ENCODE measurements around the gene FBLN2. TPM values are rescaled to one million over a fixed set of nuclear protein-coding genes. Genes with fewer than 3 reads are reported as not detected.

FBLN2 gene
- polyA plus RNA-seq, 1 donor = 14.4 TPM

- H3K4me1 ChIP-seq (ENCODE audit: control insufficient read depth, insufficient read depth, low read length) = peaks cover 5% of the 10 kb centered on the region
- no peak overlapping the region for H3K4me3 ChIP-seq (ENCODE audit: low read length)
- no peaks in the 10 kb centered on the region for H3K36me3 ChIP-seq (ENCODE audit: control insufficient read depth, insufficient read depth, low read length)
- peaks cover 18% of the 10 kb centered on the region for H3K27me3 ChIP-seq (ENCODE audit: control insufficient read depth, insufficient read depth, low read length)
- no peak for DNase-seq
- H3K27ac ChIP-seq (ENCODE audit: low read length) = no peak overlapping the region
- H3K9me3 ChIP-seq (ENCODE audit: control insufficient read depth, low read depth, low read length) = no peaks in the 10 kb centered on the region
- no CpG with 5 or more reads among the region's 9 CpGs for WGBS (ENCODE audit: insufficient coverage, low lambda C conversion rate)
Measured at GRCh38 chr3:13645801-13646637, 97.1 kb downstream of the FBLN2 start.

GRCh38 chr3:13647298-13648059 is 98.6 kb downstream of the FBLN2 start:
- WGBS (ENCODE audit: insufficient coverage, low lambda C conversion rate) = no CpG with 5 or more reads among the region's 19 CpGs
- no peak for DNase-seq
- Histone ChIP-seq H3K4me3 (ENCODE audit: low read length) (no peak overlapping the region), H3K4me1 (ENCODE audit: control insufficient read depth, insufficient read depth, low read length) (peaks cover 5% of the 10 kb centered on the region), H3K27me3 (ENCODE audit: control insufficient read depth, insufficient read depth, low read length) (peaks cover 21% of the 10 kb centered on the region), H3K9me3 (ENCODE audit: control insufficient read depth, low read depth, low read length) (no peaks in the 10 kb centered on the region), H3K27ac (ENCODE audit: low read length) (no peak overlapping the region), H3K36me3 (ENCODE audit: control insufficient read depth, insufficient read depth, low read length) (no peaks in the 10 kb centered on the region)

- Histone ChIP-seq H3K27me3 (ENCODE audit: control insufficient read depth, insufficient read depth, low read length) (peaks cover 21% of the 10 kb centered on the region), H3K36me3 (ENCODE audit: control insufficient read depth, insufficient read depth, low read length) (no peaks in the 10 kb centered on the region), H3K4me1 (ENCODE audit: control insufficient read depth, insufficient read depth, low read length) (peaks cover 5% of the 10 kb centered on the region), H3K27ac (ENCODE audit: low read length) (no peak overlapping the region), H3K4me3 (ENCODE audit: low read length) (no peak overlapping the region), H3K9me3 (ENCODE audit: control insufficient read depth, low read depth, low read length) (no peaks in the 10 kb centered on the region)
- peak; percentile 67 to 68 for DNase-seq
- no CpG with 5 or more reads among the region's 20 CpGs for WGBS (ENCODE audit: insufficient coverage, low lambda C conversion rate)
Measured at GRCh38 chr3:13648060-13649001, 99.4 kb downstream of the FBLN2 start.

- Histone ChIP-seq H3K4me1 (ENCODE audit: control insufficient read depth, insufficient read depth, low read length) (peaks cover 5% of the 10 kb centered on the region), H3K27ac (ENCODE audit: low read length) (no peak overlapping the region), H3K4me3 (ENCODE audit: low read length) (no peak overlapping the region), H3K27me3 (ENCODE audit: control insufficient read depth, insufficient read depth, low read length) (peaks cover 34% of the 10 kb centered on the region), H3K36me3 (ENCODE audit: control insufficient read depth, insufficient read depth, low read length) (no peaks in the 10 kb centered on the region), H3K9me3 (ENCODE audit: control insufficient read depth, low read depth, low read length) (no peaks in the 10 kb centered on the region)
- DNase-seq = peak; percentile 62
- 40% methylated on average over 1 of the region's 48 CpGs for WGBS (ENCODE audit: insufficient coverage, low lambda C conversion rate)
Measured at GRCh38 chr3:13650210-13651056, 101.5 kb downstream of the FBLN2 start.

- H3K27me3 ChIP-seq (ENCODE audit: control insufficient read depth, insufficient read depth, low read length) = peaks cover 40% of the 10 kb centered on the region
- no peaks in the 10 kb centered on the region for H3K9me3 ChIP-seq (ENCODE audit: control insufficient read depth, low read depth, low read length)
- no peak overlapping the region for H3K27ac ChIP-seq (ENCODE audit: low read length)
- no peak for DNase-seq
- no peaks in the 10 kb centered on the region for H3K36me3 ChIP-seq (ENCODE audit: control insufficient read depth, insufficient read depth, low read length)
- no peak overlapping the region for H3K4me3 ChIP-seq (ENCODE audit: low read length)
- no CpG with 5 or more reads among the region's 9 CpGs for WGBS (ENCODE audit: insufficient coverage, low lambda C conversion rate)
- peaks cover 5% of the 10 kb centered on the region for H3K4me1 ChIP-seq (ENCODE audit: control insufficient read depth, insufficient read depth, low read length)
Measured at GRCh38 chr3:13651057-13651400, 102.1 kb downstream of the FBLN2 start.

- Histone ChIP-seq H3K27me3 (ENCODE audit: control insufficient read depth, insufficient read depth, low read length) (peaks cover 49% of the 10 kb centered on the region), H3K36me3 (ENCODE audit: control insufficient read depth, insufficient read depth, low read length) (no peaks in the 10 kb centered on the region), H3K9me3 (ENCODE audit: control insufficient read depth, low read depth, low read length) (no peaks in the 10 kb centered on the region), H3K4me3 (ENCODE audit: low read length) (no peak overlapping the region), H3K27ac (ENCODE audit: low read length) (no peak overlapping the region), H3K4me1 (ENCODE audit: control insufficient read depth, insufficient read depth, low read length) (peaks cover 5% of the 10 kb centered on the region)
- DNase-seq = no peak
- 100% methylated on average over 1 of the region's 12 CpGs for WGBS (ENCODE audit: insufficient coverage, low lambda C conversion rate)
Measured at GRCh38 chr3:13651775-13652428, 103.0 kb downstream of the FBLN2 start.

- H3K9me3 ChIP-seq (ENCODE audit: control insufficient read depth, low read depth, low read length) = no peaks in the 10 kb centered on the region
- DNase-seq = no peak
- no CpG with 5 or more reads among the region's 4 CpGs for WGBS (ENCODE audit: insufficient coverage, low lambda C conversion rate)
- no peaks in the 10 kb centered on the region for H3K36me3 ChIP-seq (ENCODE audit: control insufficient read depth, insufficient read depth, low read length)
- H3K4me3 ChIP-seq (ENCODE audit: low read length) = no peak overlapping the region
- no peak overlapping the region for H3K27ac ChIP-seq (ENCODE audit: low read length)
- peaks cover 51% of the 10 kb centered on the region for H3K27me3 ChIP-seq (ENCODE audit: control insufficient read depth, insufficient read depth, low read length)
- peaks cover 5% of the 10 kb centered on the region for H3K4me1 ChIP-seq (ENCODE audit: control insufficient read depth, insufficient read depth, low read length)
Measured at GRCh38 chr3:13652728-13653127, 103.8 kb downstream of the FBLN2 start.

GRCh38 chr3:13653631-13654279 is 104.8 kb downstream of the FBLN2 start:
- H3K4me1 ChIP-seq (ENCODE audit: control insufficient read depth, insufficient read depth, low read length) = peaks cover 2% of the 10 kb centered on the region
- H3K36me3 ChIP-seq (ENCODE audit: control insufficient read depth, insufficient read depth, low read length) = no peaks in the 10 kb centered on the region
- no peak for DNase-seq
- H3K9me3 ChIP-seq (ENCODE audit: control insufficient read depth, low read depth, low read length) = no peaks in the 10 kb centered on the region
- H3K27me3 ChIP-seq (ENCODE audit: control insufficient read depth, insufficient read depth, low read length) = peaks cover 57% of the 10 kb centered on the region
- H3K27ac ChIP-seq (ENCODE audit: low read length) = no peak overlapping the region
- WGBS (ENCODE audit: insufficient coverage, low lambda C conversion rate) = 87% methylated on average over 11 of the region's 20 CpGs
- no peak overlapping the region for H3K4me3 ChIP-seq (ENCODE audit: low read length)
